Measurements from ENCODE around the gene OLIG2. TPM values are rescaled to one million over a fixed set of nuclear protein-coding genes. Genes with fewer than 3 reads are reported as not detected.

OLIG2 gene
- total RNA-seq, 4 donors from 2014 or later, result 0.11 TPM; not detected in 3

- no peak overlapping the region for H3K4me3 ChIP-seq (replicated peaks in 1 of 3)
- no peaks in the 10 kb centered on the region for H3K4me1 ChIP-seq
- H3K9me3 ChIP-seq, result no peaks in the 10 kb centered on the region
- DNase-seq, result no peak
- H3K27ac ChIP-seq, result no peak overlapping the region
- peaks cover 3% of the 10 kb centered on the region for H3K27me3 ChIP-seq
- TF ChIP-seq CTCF (IDR thresholded peaks at IDR 0.05) (no peak), POLR2A (IDR thresholded peaks at IDR 0.05) (no peak)
- WGBS, 2 donors, result 44% methylated on average over 2 of the region's 3 CpGs; no CpG with 5 or more reads in 1 of the 2 donors
- intact Hi-C loops (cut with DNase I), result no loop called here
- no peaks in the 10 kb centered on the region for H3K36me3 ChIP-seq
Measured at GRCh38 chr21:33013626-33014025, 12.1 kb upstream of the OLIG2 start.

GRCh38 chr21:33014331-33014730 lies 11.4 kb upstream of the OLIG2 start:
- Histone ChIP-seq H3K27me3 (peaks cover 4% of the 10 kb centered on the region), H3K36me3 (no peaks in the 10 kb centered on the region), H3K4me1 (no peaks in the 10 kb centered on the region), H3K4me3 (replicated peaks in 1 of 3) (no peak overlapping the region), H3K9me3 (no peaks in the 10 kb centered on the region), H3K27ac (no peak overlapping the region)
- no peak for DNase-seq
- TF ChIP-seq POLR2A (IDR thresholded peaks at IDR 0.05), result no peak
- TF ChIP-seq CTCF (IDR thresholded peaks at IDR 0.05), result no peak
- WGBS, 2 donors, result 69 to 71% methylated on average over 2 of the region's 2 CpGs
- intact Hi-C loops (cut with DNase I), result no loop called here

- Histone ChIP-seq H3K27ac (no peak overlapping the region), H3K27me3 (peaks cover 12% of the 10 kb centered on the region), H3K36me3 (no peaks in the 10 kb centered on the region), H3K4me1 (peaks cover 0 to 4% of the 10 kb centered on the region in 2 donors), H3K4me3 (replicated peaks in 1 of 3) (no peak overlapping the region), H3K9me3 (no peaks in the 10 kb centered on the region)
- no peak for DNase-seq
- intact Hi-C loops (cut with DNase I), result no loop called here
- TF ChIP-seq CTCF (IDR thresholded peaks at IDR 0.05), result no peak
- TF ChIP-seq POLR2A (IDR thresholded peaks at IDR 0.05), result no peak
- 50 to 55% methylated on average over 4 of the region's 4 CpGs for WGBS, 2 donors
Measured at GRCh38 chr21:33015096-33015495, 10.6 kb upstream of the OLIG2 start.

- 85 to 86% methylated on average over 3 of the region's 3 CpGs for WGBS, 2 donors
- peaks cover 18% of the 10 kb centered on the region for H3K27me3 ChIP-seq
- H3K4me1 ChIP-seq, result peaks cover 0 to 5% of the 10 kb centered on the region in 2 donors
- no peaks in the 10 kb centered on the region for H3K36me3 ChIP-seq
- H3K27ac ChIP-seq, result no peak overlapping the region
- TF ChIP-seq POLR2A (IDR thresholded peaks at IDR 0.05) (no peak), CTCF (IDR thresholded peaks at IDR 0.05) (no peak)
- H3K9me3 ChIP-seq, result no peaks in the 10 kb centered on the region
- intact Hi-C loops (cut with DNase I), result no loop called here
- no peak overlapping the region for H3K4me3 ChIP-seq (replicated peaks in 1 of 3)
- DNase-seq, result no peak
Measured at GRCh38 chr21:33015756-33016155, 10.0 kb upstream of the OLIG2 start.

GRCh38 chr21:33018707-33019465 lies 6.8 kb upstream of the OLIG2 start:
- intact Hi-C loops (cut with DNase I), result no loop called here
- Histone ChIP-seq H3K27ac (no peak overlapping the region), H3K4me1 (peaks cover 0 to 5% of the 10 kb centered on the region in 2 donors), H3K9me3 (no peaks in the 10 kb centered on the region), H3K36me3 (no peaks in the 10 kb centered on the region), H3K27me3 (peaks cover 44% of the 10 kb centered on the region), H3K4me3 (replicated peaks in 1 of 3) (no peak overlapping the region)
- DNase-seq, result no peak
- TF ChIP-seq POLR2A (IDR thresholded peaks at IDR 0.05) (no peak), CTCF (IDR thresholded peaks at IDR 0.05) (no peak)
- 12% methylated on average over 9 of the region's 9 CpGs for WGBS, 2 donors
